Type B pancreatic cell (in vitro differentiated cells): ENCODE results near the gene RAI1. TPM values are rescaled to one million over a fixed set of nuclear protein-coding genes. Genes with fewer than 3 reads are reported as not detected.
"Not testable (repeated sequence)": the region's sequence is repeated elsewhere in the genome, so short reads cannot be mapped to it uniquely, and the experiment has no call there.

ENCODE experiments used
- DNase-seq: peaks from one replicate; pipeline ENCODE4 v3.0.0; 2021; ENCODE audit warnings: mixed read lengths; ENCODE audit not compliant: unreplicated experiment; ENCODE audit errors: extremely low spot score
- H3K27ac Mint-ChIP-seq: 2 replicates; pipeline ENCODE4 v1.8.0; 2021; ENCODE audit warnings: mild to moderate bottlenecking, mixed read lengths
- H3K27me3 Mint-ChIP-seq: 2 replicates; pipeline ENCODE4 v1.8.0; 2021; ENCODE audit warnings: mixed read lengths
- H3K36me3 Mint-ChIP-seq: 2 replicates; pipeline ENCODE4 v1.8.0; 2021; ENCODE audit warnings: mixed read lengths
- H3K4me1 Mint-ChIP-seq: one replicate; pipeline ENCODE4 v1.8.0; 2021; ENCODE audit warnings: mixed read lengths; ENCODE audit not compliant: unreplicated experiment
- H3K4me3 Mint-ChIP-seq: 2 replicates; pipeline ENCODE4 v1.8.0; 2021; ENCODE audit warnings: mild to moderate bottlenecking, mixed read lengths
- H3K9me3 Mint-ChIP-seq: 2 replicates; pipeline ENCODE4 v1.8.0; 2021; ENCODE audit warnings: mixed read lengths
- CTCF ChIP-seq: fragments of 200-600 bp; sonication (generic); conservative IDR thresholded peaks from 2 replicates; pipeline ENCODE4 v1.5.0; 2021; ENCODE audit warnings: antibody characterized with exemption, mild to moderate bottlenecking
- total RNA-seq: library from RNA; stranded (reverse); gene quantifications from 2 replicates; pipeline ENCODE4 v1.2.1, GENCODE V29; 2021; ENCODE audit warnings: low replicate concordance

Gene RAI1
- total RNA-seq, 1 donor from 2014 or later = 61.1 TPM

GRCh38 chr17:17806035-17806434, 124.8 kb downstream of the RAI1 start:
- H3K4me1 Mint-ChIP-seq = peaks cover 19% of the 10 kb centered on the region
- TF ChIP-seq CTCF = no peak
- no peak for DNase-seq
- H3K27me3 Mint-ChIP-seq = no peaks in the 10 kb centered on the region
- H3K4me3 Mint-ChIP-seq = peak overlapping the region; percentile 24
- no peaks in the 10 kb centered on the region for H3K9me3 Mint-ChIP-seq
- peak overlapping the region; percentile 76 for H3K27ac Mint-ChIP-seq
- peaks cover 21% of the 10 kb centered on the region for H3K36me3 Mint-ChIP-seq

GRCh38 chr17:17806611-17807274, 125.5 kb downstream of the RAI1 start:
- no peak for DNase-seq
- peak overlapping the region; percentile 75 for H3K4me3 Mint-ChIP-seq
- H3K9me3 Mint-ChIP-seq = no peaks in the 10 kb centered on the region
- peak overlapping the region; percentile 86 for H3K27ac Mint-ChIP-seq
- H3K4me1 Mint-ChIP-seq = peaks cover 26% of the 10 kb centered on the region
- no peak for TF ChIP-seq CTCF
- no peaks in the 10 kb centered on the region for H3K27me3 Mint-ChIP-seq
- H3K36me3 Mint-ChIP-seq = peaks cover 21% of the 10 kb centered on the region

- H3K27ac Mint-ChIP-seq = peak overlapping the region; percentile 68
- H3K9me3 Mint-ChIP-seq = no peaks in the 10 kb centered on the region
- peaks cover 21% of the 10 kb centered on the region for H3K36me3 Mint-ChIP-seq
- no peak for DNase-seq
- no peaks in the 10 kb centered on the region for H3K27me3 Mint-ChIP-seq
- no peak for TF ChIP-seq CTCF
- no peak overlapping the region for H3K4me3 Mint-ChIP-seq
- peaks cover 32% of the 10 kb centered on the region for H3K4me1 Mint-ChIP-seq
These were observed 126.2 kb downstream of the RAI1 start for GRCh38 chr17:17807440-17807839.

- Mint-ChIP-seq H3K36me3 (peaks cover 21% of the 10 kb centered on the region), H3K27ac (peak overlapping the region; percentile 68), H3K4me1 (peaks cover 32% of the 10 kb centered on the region)
- H3K27me3 Mint-ChIP-seq, H3K4me3 Mint-ChIP-seq, H3K9me3 Mint-ChIP-seq, DNase-seq: not testable (repeated sequence)
These were observed 126.9 kb downstream of the RAI1 start for GRCh38 chr17:17808200-17808599.

- TF ChIP-seq CTCF = no peak
- H3K27me3 Mint-ChIP-seq = no peaks in the 10 kb centered on the region
- peaks cover 18% of the 10 kb centered on the region for H3K36me3 Mint-ChIP-seq
- peak overlapping the region; percentile 70 for H3K4me3 Mint-ChIP-seq
- H3K9me3 Mint-ChIP-seq = no peaks in the 10 kb centered on the region
- DNase-seq = no peak
- peak overlapping the region; percentile 87 for H3K27ac Mint-ChIP-seq
- H3K4me1 Mint-ChIP-seq = peaks cover 29% of the 10 kb centered on the region
These were observed 127.6 kb downstream of the RAI1 start for GRCh38 chr17:17808706-17809432.

- Mint-ChIP-seq H3K4me3 (no peak overlapping the region), H3K9me3 (no peaks in the 10 kb centered on the region), H3K27me3 (no peaks in the 10 kb centered on the region), H3K27ac (no peak overlapping the region), H3K36me3 (peaks cover 12% of the 10 kb centered on the region), H3K4me1 (peaks cover 27% of the 10 kb centered on the region)
- no peak for DNase-seq
- TF ChIP-seq CTCF = no peak
These were observed 128.3 kb downstream of the RAI1 start for GRCh38 chr17:17809531-17810083.
